ENCODE results near the gene ATP6V1B1. TPM values are rescaled to one million over a fixed set of nuclear protein-coding genes. Genes with fewer than 3 reads are reported as not detected.

The ATP6V1B1 gene
- total and polyA plus RNA-seq, 2 of the 13 experiments (the other 11 are each of a cell fraction or from before 2014, with no cell fraction given): 0.58 to 1.6 TPM

DNA sequence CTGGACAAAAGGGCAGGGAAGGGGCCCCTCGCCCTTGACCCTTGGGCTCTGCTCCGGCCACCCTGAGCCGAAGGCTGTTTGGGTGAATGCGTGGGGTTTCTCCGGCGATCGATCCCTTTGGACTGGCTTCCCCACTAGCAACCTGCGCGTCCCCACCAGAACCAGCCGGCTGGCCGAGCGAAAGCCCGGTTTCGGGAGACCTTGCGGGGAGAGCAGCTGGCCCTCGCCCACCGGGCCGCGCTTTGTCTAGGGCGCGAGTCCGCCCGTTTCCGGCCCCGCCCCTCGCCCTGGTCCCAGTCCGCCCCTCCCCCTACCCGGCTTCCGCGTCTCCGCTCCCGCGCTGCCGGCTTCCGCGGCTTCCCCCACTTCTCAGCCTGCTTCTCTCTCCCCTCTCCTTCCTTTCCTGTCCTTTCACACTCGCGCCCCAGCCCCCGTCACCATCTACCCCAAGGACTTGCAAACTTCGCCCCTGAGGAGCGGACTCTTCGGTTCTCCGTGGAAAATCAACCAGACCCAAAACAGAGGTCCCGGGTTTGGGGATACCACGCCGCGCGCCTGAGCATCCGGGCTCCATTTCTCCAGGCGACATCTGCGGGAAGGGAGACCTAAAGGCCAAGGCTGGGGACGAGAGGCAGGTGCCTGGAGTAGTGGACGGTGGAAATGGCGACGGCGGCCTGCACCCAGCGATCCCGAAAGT, 48.0 kb upstream of the ATP6V1B1 start (continued):
- TF ChIP-seq ZNF251 (CRISPR knock-in tag; IDR thresholded peaks at IDR 0.05) (no peak), NONO (IDR thresholded peaks at IDR 0.05) (no peak), NONO (CRISPR knock-in tag; conservative IDR thresholded peaks at IDR 0.05) (no peak), GLI4 (CRISPR knock-in tag; IDR thresholded peaks at IDR 0.05; ENCODE audit: borderline replicate concordance) (no peak), SMARCE1 (IDR thresholded peaks at IDR 0.05; ENCODE audit: borderline replicate concordance) (no peak), BHLHE40 (IDR thresholded peaks at IDR 0.05; ENCODE audit: low read length) (no peak), GATAD2A (CRISPR knock-in tag; IDR thresholded peaks at IDR 0.05) (no peak), NR2C2 (CRISPR knock-in tag; IDR thresholded peaks at IDR 0.05; ENCODE audit: borderline replicate concordance) (peak; percentile 40; the same call in 1 of the 2 replicates), NR2F2 (IDR thresholded peaks at IDR 0.05; ENCODE audit: borderline replicate concordance, low read depth) (no peak), ZNF749 (CRISPR knock-in tag; IDR thresholded peaks at IDR 0.05; ENCODE audit: borderline replicate concordance) (no peak), HOXA3 (CRISPR knock-in tag; IDR thresholded peaks at IDR 0.05) (peak; percentile 40; the same call in 1 of the 2 replicates), ZFP36L1 (CRISPR knock-in tag; IDR thresholded peaks at IDR 0.05) (no peak), ZNF607 (CRISPR knock-in tag; IDR thresholded peaks at IDR 0.05; ENCODE audit: borderline replicate concordance) (0 out of 2 replicates have a peak, but pooled peaks have one; percentile 46)
- TF ChIP-seq, protein P1, sequence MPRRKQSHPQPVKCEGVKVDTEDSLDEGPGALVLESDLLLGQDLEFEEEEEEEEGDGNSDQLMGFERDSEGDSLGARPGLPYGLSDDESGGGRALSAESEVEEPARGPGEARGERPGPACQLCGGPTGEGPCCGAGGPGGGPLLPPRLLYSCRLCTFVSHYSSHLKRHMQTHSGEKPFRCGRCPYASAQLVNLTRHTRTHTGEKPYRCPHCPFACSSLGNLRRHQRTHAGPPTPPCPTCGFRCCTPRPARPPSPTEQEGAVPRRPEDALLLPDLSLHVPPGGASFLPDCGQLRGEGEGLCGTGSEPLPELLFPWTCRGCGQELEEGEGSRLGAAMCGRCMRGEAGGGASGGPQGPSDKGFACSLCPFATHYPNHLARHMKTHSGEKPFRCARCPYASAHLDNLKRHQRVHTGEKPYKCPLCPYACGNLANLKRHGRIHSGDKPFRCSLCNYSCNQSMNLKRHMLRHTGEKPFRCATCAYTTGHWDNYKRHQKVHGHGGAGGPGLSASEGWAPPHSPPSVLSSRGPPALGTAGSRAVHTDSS (CRISPR knock-in tag; conservative IDR thresholded peaks at IDR 0.05): no peak
- TF ChIP-seq, protein P2, sequence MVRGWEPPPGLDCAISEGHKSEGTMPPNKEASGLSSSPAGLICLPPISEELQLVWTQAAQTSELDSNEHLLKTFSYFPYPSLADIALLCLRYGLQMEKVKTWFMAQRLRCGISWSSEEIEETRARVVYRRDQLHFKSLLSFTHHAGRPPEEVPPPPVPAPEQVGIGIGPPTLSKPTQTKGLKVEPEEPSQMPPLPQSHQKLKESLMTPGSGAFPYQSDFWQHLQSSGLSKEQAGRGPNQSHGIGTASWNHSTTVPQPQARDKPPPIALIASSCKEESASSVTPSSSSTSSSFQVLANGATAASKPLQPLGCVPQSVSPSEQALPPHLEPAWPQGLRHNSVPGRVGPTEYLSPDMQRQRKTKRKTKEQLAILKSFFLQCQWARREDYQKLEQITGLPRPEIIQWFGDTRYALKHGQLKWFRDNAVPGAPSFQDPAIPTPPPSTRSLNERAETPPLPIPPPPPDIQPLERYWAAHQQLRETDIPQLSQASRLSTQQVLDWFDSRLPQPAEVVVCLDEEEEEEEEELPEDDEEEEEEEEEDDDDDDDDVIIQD (CRISPR knock-in tag; IDR thresholded peaks at IDR 0.05; ENCODE audit: low read depth): no peak
- TF ChIP-seq, protein P3, sequence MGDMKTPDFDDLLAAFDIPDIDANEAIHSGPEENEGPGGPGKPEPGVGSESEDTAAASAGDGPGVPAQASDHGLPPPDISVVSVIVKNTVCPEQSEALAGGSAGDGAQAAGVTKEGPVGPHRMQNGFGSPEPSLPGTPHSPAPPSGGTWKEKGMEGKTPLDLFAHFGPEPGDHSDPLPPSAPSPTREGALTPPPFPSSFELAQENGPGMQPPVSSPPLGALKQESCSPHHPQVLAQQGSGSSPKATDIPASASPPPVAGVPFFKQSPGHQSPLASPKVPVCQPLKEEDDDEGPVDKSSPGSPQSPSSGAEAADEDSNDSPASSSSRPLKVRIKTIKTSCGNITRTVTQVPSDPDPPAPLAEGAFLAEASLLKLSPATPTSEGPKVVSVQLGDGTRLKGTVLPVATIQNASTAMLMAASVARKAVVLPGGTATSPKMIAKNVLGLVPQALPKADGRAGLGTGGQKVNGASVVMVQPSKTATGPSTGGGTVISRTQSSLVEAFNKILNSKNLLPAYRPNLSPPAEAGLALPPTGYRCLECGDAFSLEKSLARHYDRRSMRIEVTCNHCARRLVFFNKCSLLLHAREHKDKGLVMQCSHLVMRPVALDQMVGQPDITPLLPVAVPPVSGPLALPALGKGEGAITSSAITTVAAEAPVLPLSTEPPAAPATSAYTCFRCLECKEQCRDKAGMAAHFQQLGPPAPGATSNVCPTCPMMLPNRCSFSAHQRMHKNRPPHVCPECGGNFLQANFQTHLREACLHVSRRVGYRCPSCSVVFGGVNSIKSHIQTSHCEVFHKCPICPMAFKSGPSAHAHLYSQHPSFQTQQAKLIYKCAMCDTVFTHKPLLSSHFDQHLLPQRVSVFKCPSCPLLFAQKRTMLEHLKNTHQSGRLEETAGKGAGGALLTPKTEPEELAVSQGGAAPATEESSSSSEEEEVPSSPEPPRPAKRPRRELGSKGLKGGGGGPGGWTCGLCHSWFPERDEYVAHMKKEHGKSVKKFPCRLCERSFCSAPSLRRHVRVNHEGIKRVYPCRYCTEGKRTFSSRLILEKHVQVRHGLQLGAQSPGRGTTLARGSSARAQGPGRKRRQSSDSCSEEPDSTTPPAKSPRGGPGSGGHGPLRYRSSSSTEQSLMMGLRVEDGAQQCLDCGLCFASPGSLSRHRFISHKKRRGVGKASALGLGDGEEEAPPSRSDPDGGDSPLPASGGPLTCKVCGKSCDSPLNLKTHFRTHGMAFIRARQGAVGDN (CRISPR knock-in tag; IDR thresholded peaks at IDR 0.05): peak; percentile 88
- TF ChIP-seq, protein P4, sequence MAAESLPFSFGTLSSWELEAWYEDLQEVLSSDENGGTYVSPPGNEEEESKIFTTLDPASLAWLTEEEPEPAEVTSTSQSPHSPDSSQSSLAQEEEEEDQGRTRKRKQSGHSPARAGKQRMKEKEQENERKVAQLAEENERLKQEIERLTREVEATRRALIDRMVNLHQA (CRISPR knock-in tag; IDR thresholded peaks at IDR 0.05): no peak
- TF ChIP-seq, protein P5, sequence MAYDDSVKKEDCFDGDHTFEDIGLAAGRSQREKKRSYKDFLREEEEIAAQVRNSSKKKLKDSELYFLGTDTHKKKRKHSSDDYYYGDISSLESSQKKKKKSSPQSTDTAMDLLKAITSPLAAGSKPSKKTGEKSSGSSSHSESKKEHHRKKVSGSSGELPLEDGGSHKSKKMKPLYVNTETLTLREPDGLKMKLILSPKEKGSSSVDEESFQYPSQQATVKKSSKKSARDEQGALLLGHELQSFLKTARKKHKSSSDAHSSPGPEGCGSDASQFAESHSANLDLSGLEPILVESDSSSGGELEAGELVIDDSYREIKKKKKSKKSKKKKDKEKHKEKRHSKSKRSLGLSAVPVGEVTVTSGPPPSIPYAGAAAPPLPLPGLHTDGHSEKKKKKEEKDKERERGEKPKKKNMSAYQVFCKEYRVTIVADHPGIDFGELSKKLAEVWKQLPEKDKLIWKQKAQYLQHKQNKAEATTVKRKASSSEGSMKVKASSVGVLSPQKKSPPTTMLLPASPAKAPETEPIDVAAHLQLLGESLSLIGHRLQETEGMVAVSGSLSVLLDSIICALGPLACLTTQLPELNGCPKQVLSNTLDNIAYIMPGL (CRISPR knock-in tag; IDR thresholded peaks at IDR 0.05; ENCODE audit: borderline replicate concordance in 1 of 2, low read depth in 1 of 2): no peak

Measured in HepG2 (cell line).